K562 (cell line): ENCODE data around the gene CGB8. TPM values are rescaled to one million over a fixed set of nuclear protein-coding genes. Genes with fewer than 3 reads are reported as not detected.

Source experiments
- ARID1B ChIP-seq: fragments of 450-650 bp; IDR thresholded peaks from 2 replicates; pipeline ENCODE4 v1.6.1; 2016; ENCODE audit warnings: antibody characterized with exemption, mild to moderate bottlenecking, inconsistent platforms
- CHD2 ChIP-seq: IDR thresholded peaks from 2 replicates; pipeline ENCODE4 v1.6.1; 2011; ENCODE audit warnings: low read depth, low read length
- GMEB1 ChIP-seq: fragments of 250-450 bp; sonication (Bioruptor Pico); IDR thresholded peaks from 2 replicates; pipeline ENCODE4 v1.4.0; 2020; ENCODE audit warnings: mild to moderate bottlenecking
- MAX ChIP-seq: sonication (generic); formaldehyde crosslinking; IDR thresholded peaks from 2 replicates; pipeline ENCODE4 v1.9.0; 2022; ENCODE audit warnings: mild to moderate bottlenecking, missing genetic modification reagents
- NBN ChIP-seq: fragments of 450-650 bp; IDR thresholded peaks from 2 replicates; pipeline ENCODE4 v1.6.1; 2016; ENCODE audit warnings: low read depth, mild to moderate bottlenecking
- NFIC ChIP-seq: fragments of 450-650 bp; IDR thresholded peaks from 2 replicates; pipeline ENCODE4 v1.6.1; 2017; ENCODE audit warnings: mild to moderate bottlenecking, inconsistent platforms
- POLR2AphosphoS2 ChIP-seq: IDR thresholded peaks from 2 replicates; pipeline ENCODE4 v1.6.1; 2012; ENCODE audit warnings: low read length, improper control_type of control experiment
- PRPF4 ChIP-seq: fragments of 200-400 bp; formaldehyde crosslinking; IDR thresholded peaks from one replicate; pipeline ENCODE4 v1.6.1; 2017; ENCODE audit warnings: low read length, low read depth, mild to moderate bottlenecking; ENCODE audit not compliant: insufficient read depth, poor library complexity, severe bottlenecking
- SIX5 ChIP-seq, 2 experiments: IDR thresholded peaks; 2 replicates each; pipeline ENCODE4 v1.6.1; 2011; ENCODE audit warnings: low read length in 2 of 2, borderline replicate concordance in 1 of 2, low read depth in 1 of 2, mild to moderate bottlenecking in 1 of 2, moderate library complexity in 1 of 2; ENCODE audit not compliant: insufficient read depth in 1 of 2
- TAF1 ChIP-seq: IDR thresholded peaks from 2 replicates; pipeline ENCODE4 v1.6.1; 2011; ENCODE audit warnings: mild to moderate bottlenecking, low read length, moderate library complexity; ENCODE audit not compliant: insufficient read depth, control insufficient read depth, severe bottlenecking; ENCODE audit errors: extremely low read depth
- UBTF ChIP-seq, 2 experiments: IDR thresholded peaks; 2 replicates each; pipeline ENCODE4 v1.6.1; 2012; ENCODE audit warnings: improper control_type of control experiment in 2 of 2, low read depth in 2 of 2, low read length in 2 of 2, borderline replicate concordance in 1 of 2
- XRCC5 ChIP-seq: fragments of 200-400 bp; formaldehyde crosslinking; IDR thresholded peaks from 2 replicates; pipeline ENCODE4 v1.6.1; 2017; ENCODE audit warnings: low read depth, mild to moderate bottlenecking, low read length
- ZFPM2 ChIP-seq: fragments of 250-450 bp; sonication (Bioruptor Pico); IDR thresholded peaks from 2 replicates; pipeline ENCODE4 v1.5.1; 2022; ENCODE audit warnings: mild to moderate bottlenecking
- ZSCAN32 ChIP-seq: fragments of 450-650 bp; formaldehyde crosslinking; IDR thresholded peaks from 2 replicates; pipeline ENCODE4 v1.4.0; 2020; ENCODE audit warnings: mild to moderate bottlenecking, moderate library complexity
- polyA plus RNA-seq, 8 experiments: library from polyadenylated mRNA; depleted of rRNA in 4 of 8; stranded (reverse) in 5 of 8; unstranded in 3 of 8; fragments of >200 nt; fragmentation: Nextera tagmentation in 2 of 8; fragmentation: Illumina TruSeq in 1 of 8; extraction: Ambion mirVana in 2 of 8; extraction: Trizol in 1 of 8; gene quantifications; 2 replicates each; pipeline versions ENCODE4 v1.2.1 to v1.2.3, GENCODE V29; 2011 to 2014; ENCODE audit warnings: inconsistent platforms in 1 of 8, missing spikeins in 1 of 8
- total RNA-seq, 7 experiments: library from RNA; depleted of rRNA in 6 of 7; stranded (reverse); fragments of >200 nt in 6 of 7; fragmentation: Illumina TruSeq in 2 of 7; extraction: Trizol in 2 of 7; gene quantifications; 2 replicates each; pipeline versions ENCODE4 v1.2.1 to v1.2.3, GENCODE V29; 2011 to 2021; ENCODE audit warnings: low replicate concordance in 1 of 7
- TF ChIP-seq, protein P1 (sequence below), 2 experiments: fragments of 450-650 bp; IDR thresholded peaks; 2 replicates each; pipeline ENCODE4 v1.6.1; 2018; ENCODE audit warnings: mild to moderate bottlenecking in 2 of 2, low read depth in 1 of 2; ENCODE audit not compliant: partially characterized antibody in 2 of 2
- TF ChIP-seq, protein P2 (sequence below), 2 experiments: fragments of 250-450 bp in 1 of 2; fragments of 450-650 bp in 1 of 2; sonication (Bioruptor Pico) in 1 of 2; IDR thresholded peaks; 2 replicates each; pipeline versions ENCODE4 v1.6.1 to v1.8.0; 2016 to 2021; ENCODE audit warnings: mild to moderate bottlenecking in 2 of 2, moderate library complexity in 2 of 2, missing compliant biosample characterization in 1 of 2, missing genetic modification characterization in 1 of 2

The CGB8 gene
- total and polyA plus RNA-seq, 9 of the 15 experiments (the other 6 are each of a cell fraction or from before 2014, with no cell fraction given), result not detected

- TF ChIP-seq, protein P1, sequence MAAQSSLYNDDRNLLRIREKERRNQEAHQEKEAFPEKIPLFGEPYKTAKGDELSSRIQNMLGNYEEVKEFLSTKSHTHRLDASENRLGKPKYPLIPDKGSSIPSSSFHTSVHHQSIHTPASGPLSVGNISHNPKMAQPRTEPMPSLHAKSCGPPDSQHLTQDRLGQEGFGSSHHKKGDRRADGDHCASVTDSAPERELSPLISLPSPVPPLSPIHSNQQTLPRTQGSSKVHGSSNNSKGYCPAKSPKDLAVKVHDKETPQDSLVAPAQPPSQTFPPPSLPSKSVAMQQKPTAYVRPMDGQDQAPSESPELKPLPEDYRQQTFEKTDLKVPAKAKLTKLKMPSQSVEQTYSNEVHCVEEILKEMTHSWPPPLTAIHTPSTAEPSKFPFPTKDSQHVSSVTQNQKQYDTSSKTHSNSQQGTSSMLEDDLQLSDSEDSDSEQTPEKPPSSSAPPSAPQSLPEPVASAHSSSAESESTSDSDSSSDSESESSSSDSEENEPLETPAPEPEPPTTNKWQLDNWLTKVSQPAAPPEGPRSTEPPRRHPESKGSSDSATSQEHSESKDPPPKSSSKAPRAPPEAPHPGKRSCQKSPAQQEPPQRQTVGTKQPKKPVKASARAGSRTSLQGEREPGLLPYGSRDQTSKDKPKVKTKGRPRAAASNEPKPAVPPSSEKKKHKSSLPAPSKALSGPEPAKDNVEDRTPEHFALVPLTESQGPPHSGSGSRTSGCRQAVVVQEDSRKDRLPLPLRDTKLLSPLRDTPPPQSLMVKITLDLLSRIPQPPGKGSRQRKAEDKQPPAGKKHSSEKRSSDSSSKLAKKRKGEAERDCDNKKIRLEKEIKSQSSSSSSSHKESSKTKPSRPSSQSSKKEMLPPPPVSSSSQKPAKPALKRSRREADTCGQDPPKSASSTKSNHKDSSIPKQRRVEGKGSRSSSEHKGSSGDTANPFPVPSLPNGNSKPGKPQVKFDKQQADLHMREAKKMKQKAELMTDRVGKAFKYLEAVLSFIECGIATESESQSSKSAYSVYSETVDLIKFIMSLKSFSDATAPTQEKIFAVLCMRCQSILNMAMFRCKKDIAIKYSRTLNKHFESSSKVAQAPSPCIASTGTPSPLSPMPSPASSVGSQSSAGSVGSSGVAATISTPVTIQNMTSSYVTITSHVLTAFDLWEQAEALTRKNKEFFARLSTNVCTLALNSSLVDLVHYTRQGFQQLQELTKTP (IDR thresholded peaks at IDR 0.05; ENCODE audit: low read depth in 1 of 2, partially characterized antibody in 2 of 2), result peak in 1 of 2 experiments; percentile 92
- peak; percentile 73 for TF ChIP-seq MAX
- TF ChIP-seq NFIC, result peak; percentile 95
- peak; percentile 83 for TF ChIP-seq PRPF4
- TF ChIP-seq, protein P2, sequence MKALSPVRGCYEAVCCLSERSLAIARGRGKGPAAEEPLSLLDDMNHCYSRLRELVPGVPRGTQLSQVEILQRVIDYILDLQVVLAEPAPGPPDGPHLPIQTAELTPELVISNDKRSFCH (CRISPR knock-in tag; IDR thresholded peaks at IDR 0.05), result no peak
- TF ChIP-seq, protein P2 (tag; IDR thresholded peaks at IDR 0.05), result 0 out of 2 replicates have a peak, but pooled peaks have one; percentile 62
- no peak for TF ChIP-seq SIX5 (IDR thresholded peaks at IDR 0.05; ENCODE audit: borderline replicate concordance in 1 of 2, insufficient read depth in 1 of 2, low read depth in 1 of 2, low read length in 2 of 2)
- TF ChIP-seq XRCC5, result peak; percentile 82; the same call in 1 of the 2 replicates
- peak; percentile 62; the same call in 1 of the 2 replicates for TF ChIP-seq GMEB1
- peak; percentile 77; the same call in 1 of the 2 replicates for TF ChIP-seq ZFPM2 (CRISPR knock-in tag)
- TF ChIP-seq ARID1B, result peak; percentile 23; the same call in 1 of the 2 replicates
- peak; percentile 95 for TF ChIP-seq TAF1
- peak; percentile 67; the same call in 1 of the 2 replicates for TF ChIP-seq POLR2AphosphoS2
- peak; percentile 48; the same call in 1 of the 2 replicates for TF ChIP-seq NBN
- TF ChIP-seq UBTF (IDR thresholded peaks at IDR 0.05; ENCODE audit: borderline replicate concordance in 1 of 2, low read depth in 2 of 2, low read length in 2 of 2), result 0 out of 4 replicates have a peak, but pooled peaks of 1 of the 2 experiments have one; percentile 56
- 0 out of 2 replicates have a peak, but pooled peaks have one; percentile 37 for TF ChIP-seq ZSCAN32 (CRISPR knock-in tag)
- peak; percentile 95 for TF ChIP-seq CHD2
Measured at GRCh38 chr19:49085020-49085867, 36.3 kb upstream of the CGB8 start, which contains the start of gene SNRNP70 (continued).
